Kidney (tissue), 22 donors: ENCODE data around the gene PARD6A. TPM values are rescaled to one million over a fixed set of nuclear protein-coding genes. Genes with fewer than 3 reads are reported as not detected.

ENCODE experiments used
- DNase-seq, 5 donors: peaks; one replicate each; pipeline ENCODE4 v3.0.0-alpha.2; 2013 to 2020
- FAIRE-seq: peaks from 2 replicates; lab custom pipeline; 2012; peaks lifted over from hg19 to GRCh38; lab: Jason Lieb, UNC
- H3K27ac ChIP-seq, 2 donors: one replicate each; pipeline ENCODE4 v1.7.0; 2013; ENCODE audit warnings: low read depth in 2 of 2, low read length in 2 of 2, inconsistent platforms in 1 of 2
- H3K27me3 ChIP-seq: one replicate; pipeline ENCODE4 v1.7.1; 2013; ENCODE audit warnings: low read length, inconsistent platforms; ENCODE audit not compliant: control insufficient read depth, insufficient read depth
- H3K36me3 ChIP-seq, 3 donors: one replicate each; pipeline versions ENCODE4 v1.7.0 to v1.7.1; 2013; ENCODE audit warnings: low read length in 3 of 3, control low read depth in 1 of 3, inconsistent platforms in 1 of 3; ENCODE audit not compliant: insufficient read depth in 3 of 3, control insufficient read depth in 2 of 3
- H3K4me1 ChIP-seq, 3 donors: one replicate each; pipeline versions ENCODE4 v1.7.0 to v1.7.1; 2013; ENCODE audit warnings: low read length in 3 of 3, inconsistent platforms in 1 of 3, low read depth in 1 of 3; ENCODE audit not compliant: control insufficient read depth in 2 of 3, insufficient read depth in 2 of 3
- H3K4me3 ChIP-seq, 3 donors: one replicate each; pipeline versions ENCODE4 v1.7.0 to v1.8.1; 2013; ENCODE audit warnings: low read length in 3 of 3, control low read depth in 1 of 3, inconsistent platforms in 1 of 3
- H3K9ac ChIP-seq, 3 donors: one replicate each; pipeline versions ENCODE4 v1.7.0 to v1.7.1; 2013; ENCODE audit warnings: low read length in 3 of 3, control low read depth in 1 of 3, inconsistent platforms in 1 of 3
- H3K9me3 ChIP-seq, 3 donors: one replicate each; pipeline versions ENCODE4 v1.7.0 to v1.7.1; 2013; ENCODE audit warnings: low read length in 3 of 3, control low read depth in 1 of 3, inconsistent platforms in 1 of 3; ENCODE audit not compliant: control insufficient read depth in 2 of 3, insufficient read depth in 1 of 3
- intact Hi-C: fragments of 100-400 bp; cut with DNase I; formaldehyde crosslinking; loops from one replicate; pipeline ENCODE4 v1.11.1; 2022
- long read RNA-seq, 10 donors: library from polyadenylated mRNA in 1 of 10; unstranded in 1 of 10; transcript quantifications; one replicate each; pipeline ENCODE4 v2.0.0 and lab custom pipeline, GENCODE V29; 2021 to 2026
- polyA plus RNA-seq: library from polyadenylated mRNA; stranded (reverse); fragments of 350-450 nt; fragmentation: Illumina TruSeq; extraction: RNeasy Lipid Tissue Mini Kit (QIAGEN cat#74804); gene quantifications from one replicate; pipeline ENCODE4 v1.2.3, GENCODE V29; 2014; ENCODE audit warnings: low read depth, low replicate concordance; ENCODE audit not compliant: insufficient read depth
- total RNA-seq: library from RNA; stranded (reverse); fragmentation: NEBNext Ultra II Directional; extraction: Animal tissue kit (Norgen Biotek cat#: 25700); gene quantifications from one replicate; pipeline ENCODE4 v1.2.1, GENCODE V29; 2021
- TF ChIP-seq, protein P1 (sequence below): IDR thresholded peaks from 3 replicates; pipeline ENCODE4 v1.5.1; 2012; ENCODE audit warnings: mild to moderate bottlenecking, moderate library complexity, borderline replicate concordance; ENCODE audit not compliant: insufficient read depth; ENCODE audit errors: extremely low read depth
- donor health status: control.
- donor health status: control.
- donor health status: control.
- donor health status: control.
- donor health status: control.
- donor health status: DM: yes; HTN: yes; CAD: no.
- donor health status: Normal renal cell carcinoma (clear cell type).

PARD6A gene, protein sequence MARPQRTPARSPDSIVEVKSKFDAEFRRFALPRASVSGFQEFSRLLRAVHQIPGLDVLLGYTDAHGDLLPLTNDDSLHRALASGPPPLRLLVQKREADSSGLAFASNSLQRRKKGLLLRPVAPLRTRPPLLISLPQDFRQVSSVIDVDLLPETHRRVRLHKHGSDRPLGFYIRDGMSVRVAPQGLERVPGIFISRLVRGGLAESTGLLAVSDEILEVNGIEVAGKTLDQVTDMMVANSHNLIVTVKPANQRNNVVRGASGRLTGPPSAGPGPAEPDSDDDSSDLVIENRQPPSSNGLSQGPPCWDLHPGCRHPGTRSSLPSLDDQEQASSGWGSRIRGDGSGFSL
- total RNA-seq (6.1 TPM), polyA plus RNA-seq (17.1 TPM)
- long read RNA-seq, donor 1, partial matches to known transcripts: 0 of 1 reads
- long read RNA-seq, donor 1, other reads (novel, unspliced or antisense): 0 of 1 reads
- long read RNA-seq, donor 2, partial matches to known transcripts: 0 of 4 reads
- long read RNA-seq, donor 2, other reads (novel, unspliced or antisense): 0 of 4 reads
- long read RNA-seq, donor 3, partial matches to known transcripts: 0 of 2 reads
- long read RNA-seq, donor 3, other reads (novel, unspliced or antisense): 0 of 2 reads
- long read RNA-seq, donor 4, partial matches to known transcripts: 0 of 2 reads
- long read RNA-seq, donor 4, other reads (novel, unspliced or antisense): 0 of 2 reads
- long read RNA-seq, donor 5: 0 reads
- long read RNA-seq, donor 6, partial matches to known transcripts: 0 of 2 reads
- long read RNA-seq, donor 6, other reads (novel, unspliced or antisense): 0 of 2 reads
- long read RNA-seq, donor 7, transcript PARD6A-202 (3 exons, 1,260 nt): major isoform, 9 of 10 reads
- long read RNA-seq, donor 7, partial matches to known transcripts: 0 of 10 reads
- long read RNA-seq, donor 7, other reads (novel, unspliced or antisense): 1 of 10 reads
- long read RNA-seq, donor 8: 0 reads
- long read RNA-seq, donor 9, partial matches to known transcripts: 0 of 1 reads
- long read RNA-seq, donor 9, other reads (novel, unspliced or antisense): 0 of 1 reads
- long read RNA-seq, donor 10, partial matches to known transcripts: 0 of 3 reads
- long read RNA-seq, donor 10, other reads (novel, unspliced or antisense): 0 of 3 reads

DNA sequence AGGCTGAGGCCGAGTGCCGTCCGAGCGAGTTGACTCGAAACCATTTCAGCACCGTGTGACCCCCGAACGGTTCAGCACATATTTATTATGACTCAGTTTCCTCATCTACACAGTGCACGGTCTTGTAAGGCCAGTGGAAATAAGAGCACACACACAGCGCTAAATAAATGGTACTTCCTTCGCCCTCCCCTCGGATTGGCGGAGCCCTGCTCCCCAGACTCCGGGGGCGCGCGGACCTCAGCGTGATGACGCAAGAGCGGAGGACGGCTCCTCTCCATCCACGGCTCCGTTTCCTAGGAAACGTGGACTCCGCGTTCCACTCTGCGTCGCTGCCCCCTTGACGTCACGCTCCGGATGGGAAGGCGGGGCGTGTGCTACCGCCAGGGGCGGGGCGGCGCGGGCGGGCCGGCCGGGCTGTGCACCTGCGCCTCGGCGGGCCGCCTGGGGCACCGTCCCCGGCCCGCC, at the start of gene PARD6A:
PARD6A (plus strand) TSS at position 397 of the 465 bp plus-strand sequence. CDS start 79 bp downstream, outside the sequence.
- intact Hi-C loops: no loop called here
- Histone ChIP-seq H3K9ac (peak within 1 kb of the TSS; percentile 57 to 90 (median 66)), H3K27me3 (no peaks in the 10 kb centered on the region), H3K4me1 (peaks cover 0 to 21% (median 5%) of the 10 kb centered on the region in 3 donors), H3K36me3 (peaks cover 0 to 3% (median 0%) of the 10 kb centered on the region in 3 donors), H3K27ac (peak within 1 kb of the TSS; percentile 93 to 97), H3K9me3 (no peaks in the 10 kb centered on the region), H3K4me3 (peak within 1 kb of the TSS; percentile 88 to 99 (median 92))
- FAIRE-seq (no peak), DNase-seq (peak; percentile 93 to 99 (median 97))
- TF ChIP-seq, protein P1, sequence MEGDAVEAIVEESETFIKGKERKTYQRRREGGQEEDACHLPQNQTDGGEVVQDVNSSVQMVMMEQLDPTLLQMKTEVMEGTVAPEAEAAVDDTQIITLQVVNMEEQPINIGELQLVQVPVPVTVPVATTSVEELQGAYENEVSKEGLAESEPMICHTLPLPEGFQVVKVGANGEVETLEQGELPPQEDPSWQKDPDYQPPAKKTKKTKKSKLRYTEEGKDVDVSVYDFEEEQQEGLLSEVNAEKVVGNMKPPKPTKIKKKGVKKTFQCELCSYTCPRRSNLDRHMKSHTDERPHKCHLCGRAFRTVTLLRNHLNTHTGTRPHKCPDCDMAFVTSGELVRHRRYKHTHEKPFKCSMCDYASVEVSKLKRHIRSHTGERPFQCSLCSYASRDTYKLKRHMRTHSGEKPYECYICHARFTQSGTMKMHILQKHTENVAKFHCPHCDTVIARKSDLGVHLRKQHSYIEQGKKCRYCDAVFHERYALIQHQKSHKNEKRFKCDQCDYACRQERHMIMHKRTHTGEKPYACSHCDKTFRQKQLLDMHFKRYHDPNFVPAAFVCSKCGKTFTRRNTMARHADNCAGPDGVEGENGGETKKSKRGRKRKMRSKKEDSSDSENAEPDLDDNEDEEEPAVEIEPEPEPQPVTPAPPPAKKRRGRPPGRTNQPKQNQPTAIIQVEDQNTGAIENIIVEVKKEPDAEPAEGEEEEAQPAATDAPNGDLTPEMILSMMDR: no peak

DNA sequence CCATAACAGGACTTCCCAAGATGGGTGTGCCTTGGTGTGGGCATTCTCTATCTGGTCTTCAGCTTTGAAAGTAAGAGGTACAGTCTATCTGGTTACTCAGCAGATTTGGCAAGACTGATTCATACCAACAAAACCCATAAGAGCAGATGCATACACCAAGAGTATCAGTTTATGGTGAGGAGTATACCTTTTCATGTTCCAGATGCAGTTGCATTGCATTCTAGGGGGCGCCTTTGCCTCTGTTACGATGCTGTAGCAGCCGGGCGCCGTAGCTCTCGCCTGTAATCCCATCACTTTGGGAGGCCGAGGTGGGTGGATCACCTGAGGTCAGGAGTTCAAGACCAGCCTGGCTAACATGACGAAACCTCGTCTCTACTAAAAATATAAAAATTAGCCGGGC, 47.0 kb upstream of the PARD6A start:
- Histone ChIP-seq H3K9ac (no peak overlapping the region), H3K27ac (no peak overlapping the region), H3K4me3 (no peak overlapping the region), H3K36me3 (peaks cover 2 to 34% (median 25%) of the 10 kb centered on the region in 3 donors), H3K9me3 (no peaks in the 10 kb centered on the region), H3K27me3 (no peaks in the 10 kb centered on the region), H3K4me1 (no peaks in the 10 kb centered on the region)
- DNase-seq (no peak), FAIRE-seq (no peak)
- TF ChIP-seq, protein P1: no peak
- intact Hi-C loops: no loop called here

DNA sequence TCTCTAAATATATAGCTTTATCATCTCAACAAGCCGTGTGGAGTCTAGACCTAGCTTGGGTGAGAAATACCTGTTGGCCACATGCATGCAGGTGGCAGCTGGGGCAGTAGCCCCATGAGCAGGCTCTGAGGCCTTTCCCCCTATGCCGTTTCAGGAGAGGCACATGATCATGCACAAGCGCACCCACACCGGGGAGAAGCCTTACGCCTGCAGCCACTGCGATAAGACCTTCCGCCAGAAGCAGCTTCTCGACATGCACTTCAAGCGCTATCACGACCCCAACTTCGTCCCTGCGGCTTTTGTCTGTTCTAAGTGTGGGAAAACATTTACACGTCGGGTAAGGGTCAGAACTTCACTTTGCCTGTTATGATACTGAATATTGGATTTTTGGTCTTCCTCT, 32.5 kb upstream of the PARD6A start:
- TF ChIP-seq, protein P1: no peak

More for the DNA sequence above, 32.5 kb upstream of the PARD6A start:
- Histone ChIP-seq H3K27me3 (no peaks in the 10 kb centered on the region), H3K4me3 (no peak overlapping the region), H3K4me1 (no peaks in the 10 kb centered on the region), H3K27ac (no peak overlapping the region), H3K9ac (no peak overlapping the region), H3K36me3 (peaks cover 8 to 42% (median 23%) of the 10 kb centered on the region in 3 donors), H3K9me3 (no peaks in the 10 kb centered on the region)
- FAIRE-seq (no peak), DNase-seq (no peak)
- intact Hi-C loops: no loop called here
